ENCODE results near the gene SPATC1L.
A peak's percentile ranks its signal among the peaks of the same experiment; 100 is the strongest.
"Not testable (repeated sequence)": the region's sequence is repeated elsewhere in the genome, so short reads cannot be mapped to it uniquely, and the experiment has no call there.

Gene SPATC1L

DNA sequence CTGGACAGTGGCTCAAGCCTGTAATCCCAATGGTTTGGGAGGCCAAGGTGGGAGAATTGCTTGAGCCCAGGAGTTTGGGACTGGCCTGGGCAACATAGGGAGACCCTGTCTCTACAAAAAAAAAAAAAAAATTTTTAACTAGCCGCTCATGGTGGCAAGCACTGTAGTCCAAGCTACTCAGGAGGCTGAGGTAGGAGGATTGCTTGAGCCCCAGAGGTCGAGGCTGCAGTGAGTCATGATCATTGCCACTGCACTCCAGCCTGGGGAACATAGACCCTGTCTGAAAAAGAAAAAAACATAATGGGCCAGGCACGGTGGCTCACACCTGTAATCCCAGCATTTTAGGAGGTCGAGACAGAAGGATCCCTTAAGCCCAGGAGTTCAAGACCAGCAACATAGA, 5.3 kb downstream of the SPATC1L start:
- no peaks in the 10 kb centered on the region for H3K27me3 ChIP-seq (replicated peaks; ENCODE audit: control insufficient read depth, insufficient read depth, low read length)
- peaks cover 7% of the 10 kb centered on the region for H3K4me1 ChIP-seq (ENCODE audit: control insufficient read depth, insufficient read depth, low read length)
- H3K4me3 ChIP-seq (ENCODE audit: low read length), result no peak overlapping the region
- no peak overlapping the region for H3K9ac ChIP-seq (ENCODE audit: low read length)
- no peaks in the 10 kb centered on the region for H3K36me3 ChIP-seq (ENCODE audit: control insufficient read depth, insufficient read depth, low read length, severe bottlenecking)
- H3K9me3 ChIP-seq (ENCODE audit: control insufficient read depth, low read length), result no peaks in the 10 kb centered on the region
- no peak for DNase-seq (ENCODE audit: low read depth)

DNA sequence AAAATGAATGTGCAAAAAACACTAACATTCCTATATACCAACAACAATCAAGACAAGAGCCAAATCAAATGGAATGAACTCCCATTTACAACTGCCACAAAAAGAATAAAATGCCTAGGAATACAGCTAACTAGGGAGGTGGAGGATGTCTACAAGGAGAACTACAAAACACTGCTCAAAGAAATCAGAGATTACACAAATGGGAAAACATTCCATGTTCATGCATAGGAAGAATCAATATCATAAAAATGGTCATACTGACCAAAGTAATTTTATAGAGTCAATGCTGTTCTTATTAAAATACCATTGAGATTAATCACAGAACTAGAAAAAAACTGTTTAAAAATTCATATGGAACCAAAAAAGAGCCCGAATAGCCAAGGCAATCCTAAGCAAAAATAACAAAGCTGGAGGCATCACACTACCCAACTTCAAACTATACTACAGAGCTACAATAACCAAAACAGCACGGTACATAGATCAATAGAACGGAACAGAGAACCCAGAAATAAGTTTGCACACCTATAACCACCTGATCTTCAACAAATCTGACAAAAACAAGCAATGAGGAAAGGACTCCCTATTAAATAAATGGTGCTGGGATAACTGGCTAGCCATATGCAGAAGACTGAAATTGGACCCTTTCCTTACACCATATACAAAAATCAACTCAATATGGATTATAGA, 7.7 kb downstream of the SPATC1L start:
- DNase-seq (ENCODE audit: low read depth); H3K27me3 ChIP-seq (replicated peaks; ENCODE audit: control insufficient read depth, insufficient read depth, low read length); H3K4me3 ChIP-seq (ENCODE audit: low read length); H3K4me1 ChIP-seq (ENCODE audit: control insufficient read depth, insufficient read depth, low read length); H3K9me3 ChIP-seq (ENCODE audit: control insufficient read depth, low read length); H3K36me3 ChIP-seq (ENCODE audit: control insufficient read depth, insufficient read depth, low read length, severe bottlenecking); H3K9ac ChIP-seq (ENCODE audit: low read length): not testable (repeated sequence)

DNA sequence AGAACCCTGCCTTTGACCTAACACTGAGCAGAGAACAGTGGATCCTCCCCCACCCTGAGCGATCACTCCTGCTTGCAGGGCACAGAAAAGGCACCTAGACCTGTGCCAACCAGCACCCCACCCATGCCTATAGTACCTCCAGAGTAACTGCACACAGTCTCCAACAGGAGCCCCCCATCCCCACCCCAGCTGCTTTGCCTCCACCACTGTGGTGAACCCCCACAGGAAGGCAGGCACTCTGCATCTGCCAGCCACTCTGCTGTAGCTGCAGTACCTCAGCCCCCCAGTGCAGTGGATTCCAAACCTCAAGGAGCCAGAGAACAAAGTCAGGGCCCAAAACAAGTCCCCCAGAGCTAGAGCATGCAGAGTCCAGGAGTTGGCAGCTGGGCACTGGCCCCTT, 10.7 kb downstream of the SPATC1L start:
- H3K9ac ChIP-seq (ENCODE audit: low read length), result no peak overlapping the region
- H3K27me3 ChIP-seq (replicated peaks; ENCODE audit: control insufficient read depth, insufficient read depth, low read length), result no peaks in the 10 kb centered on the region
- no peaks in the 10 kb centered on the region for H3K9me3 ChIP-seq (ENCODE audit: control insufficient read depth, low read length)
- no peak for DNase-seq (ENCODE audit: low read depth)
- H3K4me1 ChIP-seq (ENCODE audit: control insufficient read depth, insufficient read depth, low read length), result peaks cover 6% of the 10 kb centered on the region
- H3K36me3 ChIP-seq (ENCODE audit: control insufficient read depth, insufficient read depth, low read length, severe bottlenecking), result no peaks in the 10 kb centered on the region
- no peak overlapping the region for H3K4me3 ChIP-seq (ENCODE audit: low read length)

DNA sequence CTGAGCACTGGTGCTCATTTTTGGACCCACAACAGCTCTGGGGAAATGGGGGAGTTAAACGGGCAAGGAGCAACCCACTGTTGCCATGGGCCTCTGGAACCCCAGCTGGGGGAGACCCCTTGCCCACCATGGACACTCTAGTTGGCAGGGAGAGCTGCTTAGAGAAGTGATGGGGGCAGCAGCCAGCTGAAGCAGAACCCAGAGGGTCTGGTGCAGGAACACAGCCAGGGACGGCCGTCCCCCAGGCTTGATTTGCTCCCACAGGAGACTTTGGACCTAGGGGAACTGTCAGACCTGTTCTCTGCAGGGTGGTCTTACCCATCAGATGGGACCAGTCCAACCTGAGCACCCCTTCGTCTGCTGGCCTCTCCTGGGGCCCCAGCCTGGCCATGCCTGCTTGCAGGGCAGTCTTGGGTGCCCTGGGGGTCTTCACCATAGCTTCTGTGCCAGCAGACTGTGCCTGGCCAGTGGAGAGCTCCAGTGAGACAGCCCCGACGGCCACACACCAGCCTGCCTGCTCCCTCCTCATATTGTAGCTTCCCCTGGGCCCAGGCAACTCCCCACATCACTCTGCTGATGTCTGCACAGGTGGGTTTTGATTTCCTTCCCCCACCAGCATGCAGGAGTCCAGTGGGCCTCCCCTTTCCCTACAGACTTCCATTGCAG, 11.3 kb downstream of the SPATC1L start:
- DNase-seq (ENCODE audit: low read depth), result no peak
- H3K27me3 ChIP-seq (replicated peaks; ENCODE audit: control insufficient read depth, insufficient read depth, low read length), result no peaks in the 10 kb centered on the region
- no peaks in the 10 kb centered on the region for H3K36me3 ChIP-seq (ENCODE audit: control insufficient read depth, insufficient read depth, low read length, severe bottlenecking)
- H3K9me3 ChIP-seq (ENCODE audit: control insufficient read depth, low read length), result no peaks in the 10 kb centered on the region
- peaks cover 6% of the 10 kb centered on the region for H3K4me1 ChIP-seq (ENCODE audit: control insufficient read depth, insufficient read depth, low read length)
- H3K4me3 ChIP-seq (ENCODE audit: low read length), result no peak overlapping the region
- no peak overlapping the region for H3K9ac ChIP-seq (ENCODE audit: low read length)

DNA sequence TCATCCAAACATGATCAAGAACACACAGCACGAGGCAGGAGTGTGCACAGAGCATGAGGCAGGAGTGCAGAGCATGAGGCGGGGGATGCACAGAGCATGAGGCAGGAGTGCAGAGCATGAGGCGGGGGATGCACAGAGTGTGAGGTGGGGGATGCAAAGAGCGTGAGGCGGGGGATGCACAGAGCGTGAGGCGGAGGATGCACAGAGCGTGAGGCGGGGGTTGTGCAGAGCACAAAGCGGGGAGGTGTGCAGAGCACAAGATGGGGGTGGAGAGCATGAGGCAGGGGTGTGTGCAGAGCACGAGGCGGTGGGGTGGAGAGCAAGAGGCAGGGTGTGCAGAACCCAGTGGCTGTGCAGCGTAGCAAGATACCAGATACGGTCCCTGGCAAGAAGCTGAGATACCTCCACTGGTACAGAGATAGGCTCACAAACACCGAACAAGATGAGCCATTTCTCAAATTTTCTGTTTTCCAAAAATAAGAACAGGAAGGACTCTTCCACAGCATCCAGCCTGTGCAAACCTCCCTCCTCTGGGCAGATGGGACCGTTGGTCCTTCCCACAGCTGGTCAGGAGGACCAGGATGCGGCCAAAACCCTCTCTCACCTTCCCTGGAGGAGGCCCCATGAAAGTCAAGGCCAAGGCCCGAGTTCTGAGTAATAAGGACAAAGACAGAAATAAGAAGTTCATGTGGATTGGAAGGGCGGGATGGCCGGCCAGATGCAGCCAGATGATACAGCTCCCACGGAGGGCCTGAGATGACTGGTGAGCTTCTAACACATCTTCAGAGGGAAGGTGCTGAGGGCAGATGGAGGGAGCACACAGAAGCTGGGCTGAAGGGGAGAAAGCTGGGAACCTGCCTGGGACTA, 12.0 kb downstream of the SPATC1L start:
- no peak overlapping the region for H3K4me3 ChIP-seq (ENCODE audit: low read length)
- H3K36me3 ChIP-seq (ENCODE audit: control insufficient read depth, insufficient read depth, low read length, severe bottlenecking), result no peaks in the 10 kb centered on the region
- peaks cover 6% of the 10 kb centered on the region for H3K4me1 ChIP-seq (ENCODE audit: control insufficient read depth, insufficient read depth, low read length)
- H3K9me3 ChIP-seq (ENCODE audit: control insufficient read depth, low read length), result no peaks in the 10 kb centered on the region
- no peak overlapping the region for H3K9ac ChIP-seq (ENCODE audit: low read length)
- no peaks in the 10 kb centered on the region for H3K27me3 ChIP-seq (replicated peaks; ENCODE audit: control insufficient read depth, insufficient read depth, low read length)
- no peak for DNase-seq (ENCODE audit: low read depth)

DNA sequence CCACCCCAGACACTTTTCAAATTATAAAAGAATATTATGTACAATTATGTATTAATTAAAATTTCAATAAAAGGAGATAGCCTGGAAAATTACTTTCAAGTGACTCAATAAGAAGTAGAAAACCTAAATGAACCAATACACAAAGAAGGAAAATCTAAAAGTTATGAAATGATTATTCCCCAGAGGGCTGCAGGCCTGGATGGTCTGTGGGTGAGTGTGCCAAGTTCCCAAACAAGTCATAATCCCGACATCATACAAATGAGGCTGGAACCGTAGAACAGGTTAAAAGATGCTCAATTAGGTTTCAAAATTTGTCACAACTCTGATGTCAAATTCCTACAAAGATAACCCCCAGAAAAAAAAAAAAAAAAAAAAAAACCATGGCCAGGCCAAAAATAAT, 12.7 kb downstream of the SPATC1L start:
- peak; percentile 4 for DNase-seq (ENCODE audit: low read depth)
- H3K27me3 ChIP-seq (replicated peaks; ENCODE audit: control insufficient read depth, insufficient read depth, low read length), result no peaks in the 10 kb centered on the region
- no peak overlapping the region for H3K9ac ChIP-seq (ENCODE audit: low read length)
- no peaks in the 10 kb centered on the region for H3K36me3 ChIP-seq (ENCODE audit: control insufficient read depth, insufficient read depth, low read length, severe bottlenecking)
- H3K9me3 ChIP-seq (ENCODE audit: control insufficient read depth, low read length), result no peaks in the 10 kb centered on the region
- H3K4me3 ChIP-seq (ENCODE audit: low read length), result no peak overlapping the region
- peaks cover 6% of the 10 kb centered on the region for H3K4me1 ChIP-seq (ENCODE audit: control insufficient read depth, insufficient read depth, low read length)

DNA sequence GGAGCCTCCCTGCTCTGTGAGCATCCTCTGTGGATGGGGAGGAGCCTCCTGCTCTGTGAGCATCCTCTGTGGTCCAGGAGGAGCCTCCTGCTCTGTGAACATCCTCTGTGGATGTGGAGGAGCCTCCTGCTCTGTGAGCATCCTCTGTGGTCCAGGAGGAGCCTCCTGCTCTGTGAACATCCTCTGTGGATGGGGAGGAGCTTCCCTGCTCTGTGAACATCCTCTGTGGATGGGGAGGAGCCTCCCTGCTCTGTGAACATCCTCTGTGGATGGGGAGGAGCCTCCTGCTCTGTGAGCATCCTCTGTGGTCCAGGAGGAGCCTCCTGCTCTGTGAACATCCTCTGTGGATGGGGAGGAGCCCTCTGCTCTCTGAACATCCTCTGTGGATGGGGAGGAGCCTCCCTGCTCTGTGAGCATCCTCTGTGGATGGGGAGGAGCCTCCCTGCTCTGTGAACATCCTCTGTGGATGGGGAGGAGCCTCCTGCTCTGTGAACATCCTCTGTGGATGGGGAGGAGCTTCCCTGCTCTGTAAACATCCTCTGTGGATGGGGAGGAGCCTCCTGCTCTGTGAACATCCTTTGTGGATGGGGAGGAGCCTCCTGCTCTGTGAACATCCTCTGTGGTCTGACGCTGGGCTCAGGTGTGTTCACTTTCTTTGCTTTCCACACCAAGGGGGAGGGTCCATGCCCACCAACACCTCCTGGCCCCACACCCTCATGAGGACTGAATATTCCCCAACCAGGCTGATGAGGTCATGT, 13.6 kb downstream of the SPATC1L start:
- not testable (repeated sequence) for H3K9me3 ChIP-seq (ENCODE audit: control insufficient read depth, low read length); H3K9ac ChIP-seq (ENCODE audit: low read length); H3K36me3 ChIP-seq (ENCODE audit: control insufficient read depth, insufficient read depth, low read length, severe bottlenecking); H3K27me3 ChIP-seq (replicated peaks; ENCODE audit: control insufficient read depth, insufficient read depth, low read length); H3K4me3 ChIP-seq (ENCODE audit: low read length); H3K4me1 ChIP-seq (ENCODE audit: control insufficient read depth, insufficient read depth, low read length); DNase-seq (ENCODE audit: low read depth)

DNA sequence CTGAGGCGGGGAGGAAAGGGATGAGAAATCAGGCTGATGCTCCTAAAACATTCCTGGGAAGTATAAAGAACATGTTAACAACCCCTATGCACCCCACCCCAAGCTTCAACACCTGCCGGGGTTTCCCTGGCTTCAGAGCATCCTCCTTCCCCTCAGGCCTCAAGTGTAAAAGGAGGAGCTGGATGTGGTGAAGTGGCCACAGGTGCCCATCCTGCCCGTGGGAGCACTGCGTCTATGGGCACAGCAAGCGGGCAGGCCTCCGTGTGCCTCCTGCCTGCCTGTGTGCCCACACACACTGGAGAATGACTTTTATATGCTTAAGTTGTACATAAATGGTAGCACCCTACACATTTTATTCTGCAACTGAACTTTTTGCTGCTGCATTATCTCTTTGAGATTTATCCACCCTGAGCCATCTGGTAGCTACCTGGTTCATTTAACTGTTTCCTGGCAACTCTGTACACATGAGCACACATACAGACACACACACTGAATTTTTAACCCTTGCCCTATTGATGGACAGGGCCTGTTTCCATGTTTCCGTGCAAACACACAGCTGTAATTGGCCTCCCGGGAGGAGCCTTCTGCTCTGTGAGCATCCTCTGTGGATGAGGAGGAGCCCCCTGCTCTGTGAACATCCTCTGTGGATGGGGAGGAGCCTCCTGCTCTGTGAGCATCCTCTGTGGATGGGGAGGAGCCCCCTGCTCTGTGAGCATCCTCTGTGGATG, 15.4 kb downstream of the SPATC1L start:
- DNase-seq (ENCODE audit: low read depth), result no peak
- Histone ChIP-seq H3K4me3 (ENCODE audit: low read length) (no peak overlapping the region), H3K27me3 (replicated peaks; ENCODE audit: control insufficient read depth, insufficient read depth, low read length) (no peaks in the 10 kb centered on the region), H3K9ac (ENCODE audit: low read length) (no peak overlapping the region), H3K36me3 (ENCODE audit: control insufficient read depth, insufficient read depth, low read length, severe bottlenecking) (no peaks in the 10 kb centered on the region), H3K9me3 (ENCODE audit: control insufficient read depth, low read length) (no peaks in the 10 kb centered on the region), H3K4me1 (ENCODE audit: control insufficient read depth, insufficient read depth, low read length) (peaks cover 6% of the 10 kb centered on the region)

DNA sequence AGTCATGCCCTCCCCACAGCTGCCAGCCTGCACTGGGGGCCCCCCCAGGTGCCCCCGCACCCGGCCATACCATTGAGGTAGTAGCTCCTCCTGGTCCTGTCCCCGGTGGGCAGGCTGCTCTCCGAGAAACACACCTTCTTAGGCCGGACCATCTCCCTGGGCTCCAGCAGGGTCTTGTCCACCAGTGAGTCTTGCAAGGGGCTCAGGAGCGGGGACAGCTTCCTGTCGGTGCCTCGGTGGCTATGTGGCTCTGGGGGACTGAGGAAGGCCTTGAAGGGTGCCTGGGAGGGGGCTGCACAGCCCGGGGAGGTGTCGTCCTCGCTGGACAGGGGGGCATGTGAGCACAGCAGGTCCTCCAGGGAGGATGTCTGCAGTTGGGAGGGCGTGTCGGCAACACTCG, 16.0 kb downstream of the SPATC1L start:
- H3K9ac ChIP-seq (ENCODE audit: low read length), result no peak overlapping the region
- peaks cover 6% of the 10 kb centered on the region for H3K4me1 ChIP-seq (ENCODE audit: control insufficient read depth, insufficient read depth, low read length)
- no peaks in the 10 kb centered on the region for H3K27me3 ChIP-seq (replicated peaks; ENCODE audit: control insufficient read depth, insufficient read depth, low read length)
- no peaks in the 10 kb centered on the region for H3K9me3 ChIP-seq (ENCODE audit: control insufficient read depth, low read length)
- no peak overlapping the region for H3K4me3 ChIP-seq (ENCODE audit: low read length)
- no peaks in the 10 kb centered on the region for H3K36me3 ChIP-seq (ENCODE audit: control insufficient read depth, insufficient read depth, low read length, severe bottlenecking)
- no peak for DNase-seq (ENCODE audit: low read depth)

DNA sequence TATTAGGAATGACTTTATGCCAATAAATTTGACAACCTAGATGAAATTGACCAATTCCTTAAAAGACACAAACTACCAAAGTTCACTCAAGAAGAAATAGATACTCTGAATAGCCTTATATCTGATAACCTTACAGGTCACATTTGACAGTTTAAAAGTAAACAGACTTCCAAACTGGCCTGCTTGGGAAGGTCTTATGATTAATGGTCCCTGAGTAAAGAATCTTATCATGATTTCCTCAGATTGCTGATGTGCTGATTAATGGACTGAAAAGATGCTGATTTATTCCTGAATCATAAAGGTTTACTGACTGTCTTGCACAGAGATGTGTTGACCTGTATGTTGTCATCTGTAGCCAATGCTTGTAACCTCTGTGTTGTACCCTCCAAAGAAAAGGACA, 19.2 kb downstream of the SPATC1L start:
- Histone ChIP-seq H3K4me1 (ENCODE audit: control insufficient read depth, insufficient read depth, low read length) (no peaks in the 10 kb centered on the region), H3K9ac (ENCODE audit: low read length) (no peak overlapping the region), H3K27me3 (replicated peaks; ENCODE audit: control insufficient read depth, insufficient read depth, low read length) (no peaks in the 10 kb centered on the region), H3K36me3 (ENCODE audit: control insufficient read depth, insufficient read depth, low read length, severe bottlenecking) (no peaks in the 10 kb centered on the region), H3K9me3 (ENCODE audit: control insufficient read depth, low read length) (no peaks in the 10 kb centered on the region), H3K4me3 (ENCODE audit: low read length) (no peak overlapping the region)
- no peak for DNase-seq (ENCODE audit: low read depth)
